GM19043 (cell line): Measurements from ENCODE around the gene DSE.
A peak's percentile ranks its signal among the peaks of the same experiment; 100 is the strongest.

Experiments used
- ATAC-seq: cut with Tn5 transposase; IDR thresholded peaks from one replicate; pipeline ENCODE4 v1.9.1; 2021; ENCODE audit warnings: low read depth; ENCODE audit not compliant: unreplicated experiment

The DSE gene

DNA sequence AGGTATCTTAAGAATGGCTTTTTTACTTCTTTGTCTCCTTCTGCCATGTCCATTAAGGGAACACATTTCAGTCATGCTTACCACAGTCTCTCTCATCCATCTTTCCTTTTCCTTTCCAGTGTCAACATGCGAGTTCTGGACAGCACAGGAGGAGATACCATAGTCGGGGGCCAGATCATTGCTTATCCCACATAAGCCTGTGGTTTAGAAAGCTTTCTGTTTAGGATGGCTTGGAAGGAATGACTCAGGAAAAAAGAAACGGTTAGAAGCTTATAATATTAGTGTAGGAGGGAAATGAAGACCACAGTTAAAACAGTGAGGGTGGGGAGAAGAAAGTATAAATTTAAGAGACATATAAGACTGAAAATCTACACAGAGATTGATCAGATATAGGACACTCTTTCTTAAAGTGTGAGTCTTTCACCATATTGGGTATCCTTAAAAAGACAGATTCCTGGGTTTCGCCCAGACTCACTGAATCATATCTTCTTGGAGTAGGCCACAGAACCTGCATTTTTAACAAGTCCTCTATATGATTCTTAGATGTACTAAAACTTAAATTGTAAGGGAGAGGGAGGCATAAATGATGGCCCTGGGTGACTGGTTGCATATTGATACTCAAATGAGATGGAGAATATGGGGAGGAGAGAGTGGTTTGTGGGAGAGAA, 36.1 kb downstream of the DSE start:
- ATAC-seq, result no peak

DNA sequence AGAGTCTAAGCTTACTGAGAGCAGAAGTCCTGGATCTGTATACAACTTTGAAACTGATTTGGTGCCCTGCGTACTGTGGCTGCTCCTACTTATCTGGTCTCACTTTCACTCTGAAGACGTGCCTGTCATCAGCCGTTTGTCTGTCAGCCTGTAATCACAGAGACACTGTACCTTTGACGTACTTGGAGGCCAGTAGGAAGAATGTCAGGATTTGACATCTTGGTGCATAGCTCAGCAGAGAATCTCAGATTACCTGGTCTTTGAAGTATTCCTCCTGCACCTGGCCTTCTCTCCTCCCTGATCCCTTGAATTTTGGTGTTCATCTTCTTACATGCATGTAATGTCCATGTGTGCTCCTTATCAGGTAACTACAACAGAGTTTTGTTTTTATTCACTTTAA, 37.7 kb downstream of the DSE start:
- no peak for ATAC-seq

DNA sequence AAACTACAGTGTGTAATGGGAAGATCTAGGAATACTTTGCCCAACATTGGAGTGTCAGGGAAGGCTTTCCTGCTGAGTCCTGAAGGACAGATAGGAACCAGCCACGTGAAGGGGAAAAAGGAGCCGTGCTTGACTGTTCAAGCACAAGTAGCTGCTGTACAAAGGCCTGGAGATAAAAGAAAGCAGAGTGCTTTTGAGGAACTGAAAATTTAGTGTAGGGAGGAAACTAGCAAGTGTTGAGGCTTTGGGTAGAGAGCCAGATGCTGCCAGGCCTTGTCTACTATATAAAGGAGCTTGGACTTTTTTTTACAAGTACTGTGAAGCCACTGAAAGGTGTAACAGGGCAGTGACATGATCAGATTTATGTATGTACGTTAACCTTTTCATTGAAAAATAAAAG, 39.0 kb downstream of the DSE start:
- ATAC-seq, result peak; percentile 76

DNA sequence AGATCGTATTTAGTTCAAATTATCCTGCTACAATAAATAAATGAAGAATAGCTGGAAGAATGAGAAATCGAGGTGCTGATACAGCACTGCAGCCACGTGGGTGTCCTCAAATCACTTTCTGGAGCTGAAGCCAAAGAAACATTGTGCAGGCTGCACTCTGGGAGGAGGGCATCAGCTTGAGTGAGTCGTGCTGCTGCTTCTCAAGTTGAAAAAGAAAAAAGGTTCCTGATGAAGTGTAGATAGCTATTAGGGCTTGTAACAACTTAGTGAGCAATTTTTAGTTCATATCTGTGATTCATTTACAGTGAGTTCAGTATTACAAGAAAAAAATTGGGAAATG, 40.5 kb downstream of the DSE start:
- no peak for ATAC-seq

DNA sequence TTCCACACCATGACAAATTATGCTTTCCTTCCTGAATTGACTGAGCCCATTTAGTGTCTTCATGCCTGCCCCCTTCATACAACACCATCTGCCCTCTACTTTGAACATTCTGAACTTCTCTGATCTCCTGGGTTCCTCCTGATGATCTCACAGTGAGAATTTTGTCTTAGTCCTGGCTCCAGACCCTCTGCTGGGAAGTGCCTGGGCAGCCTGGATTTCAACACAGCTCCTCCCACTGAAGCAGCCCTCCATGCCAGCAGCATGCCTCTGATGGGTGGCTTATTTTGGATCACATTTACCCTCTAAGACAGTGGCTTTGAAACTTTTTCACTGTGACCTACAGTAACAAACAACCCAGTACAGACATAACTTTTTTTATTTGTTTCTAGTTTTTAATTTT, 41.5 kb downstream of the DSE start:
- ATAC-seq, result no peak

DNA sequence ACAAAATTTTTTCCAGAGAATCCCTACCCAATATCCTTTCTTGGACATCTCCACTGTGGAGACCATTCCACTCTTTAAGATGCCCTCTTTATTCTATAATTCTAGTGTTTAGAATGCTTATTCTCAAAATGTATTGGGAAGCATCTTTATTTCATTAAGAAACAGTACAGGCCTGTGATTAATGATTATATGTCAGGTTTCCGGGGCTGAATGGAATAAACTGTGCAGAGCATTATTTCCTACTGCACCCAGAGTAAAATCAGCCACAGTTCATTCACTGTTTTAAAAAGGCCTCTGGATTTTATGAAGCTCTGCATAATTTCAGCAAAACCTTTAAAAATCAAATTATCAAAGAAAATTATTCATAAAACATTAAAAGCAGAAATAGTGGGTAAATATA, 42.6 kb downstream of the DSE start:
- no peak for ATAC-seq

DNA sequence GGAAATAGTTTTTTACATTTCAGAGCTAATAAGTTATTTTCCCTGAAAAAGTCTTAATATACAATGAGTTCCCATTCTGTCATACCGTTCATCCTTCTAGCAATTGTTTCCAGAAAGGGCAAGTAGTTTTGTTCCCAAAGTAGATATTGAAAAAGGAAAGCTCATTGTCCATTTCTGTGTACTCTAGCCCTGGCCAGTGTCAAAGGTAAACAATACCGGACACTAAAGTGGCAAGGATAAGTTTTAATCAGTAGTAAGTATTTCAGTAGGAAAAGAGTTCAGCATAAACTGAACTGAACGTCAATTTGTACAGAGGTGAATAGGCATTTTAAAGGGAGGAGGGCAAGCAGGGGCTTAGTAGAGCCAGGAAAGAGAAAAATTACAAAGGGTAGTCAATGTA, 46.9 kb downstream of the DSE start:
- ATAC-seq, result no peak

DNA sequence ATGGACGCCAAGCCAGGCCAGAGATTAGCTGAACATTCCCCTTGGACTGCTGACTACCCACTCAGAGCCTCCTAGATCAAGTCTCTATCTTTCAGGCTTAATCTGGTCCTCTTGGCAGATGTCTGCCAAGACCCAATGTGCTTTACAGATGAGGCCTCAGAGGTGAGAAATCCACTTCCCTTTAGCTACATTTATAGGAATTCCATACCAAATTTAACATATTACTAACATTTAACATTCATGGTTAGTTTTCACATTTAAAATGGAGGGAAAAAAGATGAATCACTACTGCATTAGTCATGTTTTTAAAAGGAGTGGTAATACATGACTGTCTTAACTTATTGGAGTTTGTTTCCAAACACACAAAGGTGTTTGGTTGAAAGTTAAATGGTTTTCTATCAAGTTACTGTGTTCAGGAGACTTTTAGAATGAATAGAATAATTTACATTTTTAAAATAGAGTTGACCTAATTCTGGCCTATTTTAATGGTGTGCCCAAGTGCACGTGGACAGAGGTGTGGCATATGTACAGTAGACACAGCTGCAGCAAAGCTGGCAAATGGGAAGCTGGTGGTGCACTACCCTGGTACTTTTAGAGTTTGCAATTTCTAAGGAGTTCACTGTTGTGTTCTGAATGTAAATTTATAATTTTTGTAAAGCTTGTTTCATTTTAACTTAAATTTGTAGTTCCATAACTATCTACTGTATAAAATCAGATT, 48.5 kb downstream of the DSE start:
- no peak for ATAC-seq

DNA sequence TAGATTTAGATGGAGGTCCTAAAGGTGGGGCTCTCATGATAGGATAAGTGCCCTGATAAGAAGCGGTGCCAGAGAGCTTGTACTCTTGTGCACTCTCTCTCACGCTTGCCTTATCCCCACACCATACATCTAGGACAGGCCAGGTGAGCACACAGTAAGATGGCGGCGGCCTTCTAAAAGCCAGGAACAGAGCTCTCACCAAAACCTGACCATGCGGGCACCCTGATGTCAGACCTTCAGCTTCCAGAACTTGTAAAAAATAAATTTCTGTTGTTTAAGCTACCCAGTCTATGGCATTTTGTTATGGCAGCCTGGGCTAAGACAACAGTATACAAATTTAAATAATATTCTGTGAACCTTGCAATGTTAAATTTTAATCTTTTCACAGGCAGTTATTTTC, 49.6 kb downstream of the DSE start:
- ATAC-seq, result no peak

DNA sequence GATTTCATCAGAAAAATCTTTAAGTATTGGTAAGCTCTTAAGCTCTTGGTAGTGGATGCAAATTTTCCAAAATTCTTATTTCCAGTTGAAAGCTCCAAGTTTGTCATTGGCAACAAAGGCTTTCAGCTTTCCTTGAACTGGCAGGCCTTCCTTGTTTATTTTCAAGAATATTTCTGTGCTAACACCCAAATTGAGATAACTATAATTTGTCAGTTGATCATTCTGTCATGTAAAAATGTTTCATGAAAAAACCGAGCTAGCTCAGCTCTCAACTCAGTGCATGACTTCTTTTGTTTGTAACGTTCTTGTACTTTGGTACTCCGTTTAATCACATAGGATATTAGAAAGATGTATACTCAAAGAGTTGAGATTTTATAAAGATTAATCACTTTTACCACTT, 51.5 kb downstream of the DSE start:
- no peak for ATAC-seq

DNA sequence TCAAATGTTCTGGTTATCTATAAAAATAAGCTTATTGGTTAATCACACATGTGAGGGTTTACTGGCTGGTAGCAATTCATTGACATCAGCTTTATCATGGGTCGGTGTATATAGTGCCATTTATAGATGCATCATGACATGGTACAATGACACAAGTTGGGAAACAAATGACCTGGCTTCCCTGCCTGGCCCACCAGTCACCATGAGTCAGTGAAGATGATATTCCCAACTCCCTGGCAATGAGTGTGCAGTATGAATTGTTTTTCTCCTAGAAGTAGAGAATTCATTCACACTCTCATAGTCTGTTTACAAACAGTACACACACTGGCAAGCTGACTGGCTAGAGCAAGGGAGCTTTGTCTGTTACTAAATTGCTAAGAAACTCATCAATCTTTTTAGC, 53.3 kb downstream of the DSE start:
- no peak for ATAC-seq

DNA sequence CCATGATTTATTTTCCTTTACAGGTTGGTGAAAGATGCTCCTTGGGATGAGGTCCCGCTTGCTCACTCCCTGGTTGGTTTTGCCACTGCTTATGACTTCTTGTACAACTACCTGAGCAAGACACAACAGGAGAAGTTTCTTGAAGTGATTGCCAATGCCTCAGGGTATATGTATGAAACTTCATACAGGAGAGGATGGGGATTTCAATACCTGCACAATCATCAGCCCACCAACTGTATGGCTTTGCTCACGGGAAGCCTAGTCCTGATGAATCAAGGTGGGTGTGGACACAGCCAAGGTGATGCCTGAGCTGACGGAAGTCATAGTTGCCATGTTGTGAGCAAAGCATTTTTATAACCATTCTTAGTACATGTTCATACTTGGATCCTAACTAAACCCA, 55.8 kb downstream of the DSE start:
- ATAC-seq, result no peak

DNA sequence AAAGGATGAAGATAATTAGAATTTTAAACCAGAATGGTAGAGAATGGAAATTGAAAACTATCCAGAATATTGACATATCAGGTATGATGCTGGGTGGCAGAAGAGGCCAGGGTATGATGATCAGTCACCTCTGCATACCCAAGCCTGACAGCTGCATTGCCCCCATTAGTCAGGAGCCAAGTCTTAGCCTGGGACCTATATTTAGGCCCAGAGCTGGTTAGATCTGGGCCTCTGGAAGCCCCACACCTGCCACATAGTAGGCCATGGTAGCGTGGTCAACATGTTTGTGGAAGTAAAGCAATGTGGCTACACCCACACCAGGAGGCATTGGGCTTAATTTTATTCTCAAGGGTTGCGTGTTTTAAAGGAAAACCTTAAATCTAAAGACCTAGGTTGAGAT, 58.4 kb downstream of the DSE start:
- no peak for ATAC-seq

DNA sequence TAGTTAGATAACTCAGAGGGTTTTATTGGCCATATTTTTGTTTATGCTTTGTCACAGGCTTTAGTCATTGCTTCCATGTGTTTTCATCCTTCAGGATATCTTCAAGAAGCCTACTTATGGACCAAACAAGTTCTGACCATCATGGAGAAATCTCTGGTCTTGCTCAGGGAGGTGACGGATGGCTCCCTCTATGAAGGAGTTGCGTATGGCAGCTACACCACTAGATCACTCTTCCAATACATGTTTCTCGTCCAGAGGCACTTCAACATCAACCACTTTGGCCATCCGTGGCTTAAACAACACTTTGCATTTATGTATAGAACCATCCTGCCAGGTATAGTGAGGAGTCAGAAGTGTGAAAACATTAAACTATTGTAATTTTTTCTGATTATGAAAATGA, 60.1 kb downstream of the DSE start:
- ATAC-seq, result no peak

DNA sequence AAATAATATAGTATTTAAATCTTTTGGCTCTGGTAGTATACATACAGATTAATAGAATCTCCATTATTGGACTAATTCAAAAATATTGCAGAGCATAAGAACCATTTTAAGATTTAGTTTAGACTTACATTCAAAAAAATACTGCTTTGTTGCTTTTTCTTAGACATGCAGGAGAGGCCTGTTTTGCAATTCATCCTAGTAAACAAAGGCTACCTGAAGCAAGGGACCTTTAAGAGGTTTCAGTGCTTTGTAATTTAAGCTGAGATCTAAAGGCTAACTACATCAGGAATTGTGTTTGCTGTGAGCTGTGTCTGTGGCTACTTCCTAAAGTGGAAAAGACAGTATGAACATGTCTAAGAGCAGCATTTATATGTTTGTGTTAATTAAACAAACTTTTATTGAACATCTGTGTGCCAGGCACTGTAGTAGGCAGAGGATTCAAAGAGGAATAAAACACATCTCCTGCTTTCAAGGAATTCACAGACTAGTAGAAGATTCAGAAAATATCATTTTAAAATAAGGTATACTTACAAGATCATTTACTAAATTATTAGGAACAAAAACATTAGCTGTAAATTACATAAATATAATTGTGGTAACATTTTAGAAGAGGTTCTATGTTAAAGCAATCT, 61.3 kb downstream of the DSE start:
- ATAC-seq, result no peak

DNA sequence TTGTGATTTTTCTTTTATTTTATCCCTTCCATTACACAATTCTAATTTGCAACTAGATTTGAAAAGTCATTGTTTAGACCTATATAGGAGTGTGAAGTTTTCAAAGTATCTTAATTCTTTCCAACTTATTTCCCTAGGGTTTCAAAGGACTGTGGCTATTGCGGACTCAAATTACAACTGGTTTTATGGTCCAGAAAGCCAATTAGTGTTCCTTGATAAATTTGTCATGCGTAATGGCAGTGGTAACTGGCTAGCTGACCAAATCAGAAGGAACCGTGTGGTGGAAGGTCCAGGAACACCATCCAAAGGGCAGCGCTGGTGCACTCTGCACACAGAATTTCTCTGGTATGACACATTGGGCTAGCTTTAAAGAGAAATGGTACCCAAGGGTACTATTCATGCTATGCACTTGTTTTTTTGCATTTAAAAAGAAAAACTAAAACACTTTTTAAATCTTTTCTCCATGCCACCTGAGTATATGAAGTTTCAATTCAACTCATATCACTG, 62.5 kb downstream of the DSE start:
- ATAC-seq, result no peak

DNA sequence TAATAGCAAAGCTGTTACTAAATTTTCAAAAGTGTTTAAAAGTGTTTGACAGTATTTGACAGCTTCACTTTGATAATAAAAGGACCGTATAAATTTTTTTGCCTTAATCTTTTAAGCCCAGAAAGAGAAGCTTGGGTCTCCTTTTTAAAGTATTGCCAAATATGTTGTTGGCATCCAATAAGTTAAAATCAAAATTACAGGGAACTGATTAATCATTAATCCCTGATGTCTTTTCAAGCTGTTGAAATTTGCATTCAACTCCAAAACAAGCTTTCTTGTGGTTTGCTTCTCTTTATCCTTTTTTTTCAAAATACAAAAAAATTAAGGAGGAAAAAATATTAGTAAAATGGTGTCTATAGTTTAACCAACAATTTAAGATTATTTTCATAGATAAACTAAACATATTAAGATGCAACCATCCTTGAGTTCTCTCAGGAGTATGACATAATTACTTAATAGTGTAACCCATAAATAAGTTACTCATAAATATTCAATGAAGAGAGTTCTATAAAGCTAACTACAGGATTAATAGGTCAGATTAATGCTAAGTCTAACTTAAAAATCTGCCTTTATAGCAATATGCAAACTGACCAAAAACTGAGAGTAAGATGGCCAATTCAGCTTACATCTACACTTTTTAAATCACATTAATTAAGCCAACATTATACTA, 63.4 kb downstream of the DSE start:
- ATAC-seq, result no peak

DNA sequence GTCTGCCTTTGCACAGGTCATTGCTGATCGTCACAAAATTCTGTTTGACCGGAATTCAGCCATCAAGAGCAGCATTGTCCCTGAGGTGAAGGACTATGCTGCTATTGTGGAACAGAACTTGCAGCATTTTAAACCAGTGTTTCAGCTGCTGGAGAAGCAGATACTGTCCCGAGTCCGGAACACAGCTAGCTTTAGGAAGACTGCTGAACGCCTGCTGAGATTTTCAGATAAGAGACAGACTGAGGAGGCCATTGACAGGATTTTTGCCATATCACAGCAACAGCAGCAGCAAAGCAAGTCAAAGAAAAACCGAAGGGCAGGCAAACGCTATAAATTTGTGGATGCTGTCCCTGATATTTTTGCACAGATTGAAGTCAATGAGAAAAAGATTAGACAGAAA, 65.8 kb downstream of the DSE start:
- ATAC-seq, result no peak

DNA sequence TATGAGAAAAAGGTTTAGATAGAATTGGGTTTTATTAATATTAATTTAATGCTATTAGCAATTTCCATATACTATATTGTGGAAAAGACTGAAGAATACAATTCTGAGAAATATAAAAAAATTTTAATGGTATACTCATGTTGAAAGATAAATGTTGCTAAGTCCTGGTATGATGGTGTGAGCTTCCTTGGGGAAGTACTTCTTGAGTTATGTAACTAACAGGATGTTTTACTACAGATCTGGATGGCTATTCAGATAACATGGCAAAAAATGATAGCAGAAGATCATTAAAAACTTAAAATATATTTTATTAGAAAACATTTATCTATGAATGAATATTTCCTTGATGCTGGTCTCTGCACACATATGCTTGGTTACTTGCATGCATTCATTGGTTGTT, 66.9 kb downstream of the DSE start:
- no peak for ATAC-seq

DNA sequence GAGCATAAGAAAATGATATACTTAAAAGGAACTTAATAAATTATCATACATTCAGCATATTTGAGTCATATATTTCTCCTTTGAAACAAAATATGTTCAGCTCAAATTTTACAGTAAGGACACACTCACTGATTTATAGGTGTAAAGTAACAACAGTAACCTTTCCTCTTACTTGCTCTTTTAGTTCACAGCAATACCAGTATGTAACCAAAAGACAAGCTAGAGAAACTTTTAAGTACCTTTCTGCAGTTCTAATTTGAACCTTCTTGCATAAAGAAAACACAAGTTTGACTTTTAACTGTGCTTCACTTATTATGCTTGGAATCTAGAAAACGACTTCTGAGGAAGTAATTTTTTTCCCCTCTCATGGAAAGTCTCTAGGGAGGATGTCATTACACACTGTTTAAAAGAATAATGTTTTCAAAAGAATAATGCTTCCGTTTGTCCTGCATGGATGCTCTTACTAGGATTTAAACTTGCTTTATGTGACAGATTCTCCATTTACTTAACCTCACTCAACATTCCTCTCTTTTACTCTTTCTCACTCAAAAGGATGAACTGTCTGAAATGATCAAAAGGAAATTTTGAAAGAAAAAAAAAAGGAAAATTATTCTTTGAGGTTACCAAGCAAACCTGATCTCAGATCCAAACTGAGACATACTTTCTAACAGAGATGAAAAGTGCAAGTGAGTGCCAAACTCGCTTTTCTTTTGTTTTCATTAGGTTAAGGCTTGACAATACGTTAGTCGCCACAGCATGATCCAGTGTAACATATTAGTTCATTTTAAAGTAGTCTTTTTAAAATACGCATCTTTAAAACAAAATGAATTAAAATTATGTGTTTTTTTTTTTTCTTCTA, 68.1 kb downstream of the DSE start:
- no peak for ATAC-seq
